Measurements from ENCODE around the gene BEST2.

The BEST2 gene

GRCh38 chr19:12749938-12750521, 1.6 kb upstream of the BEST2 start:
- Histone ChIP-seq H3K9ac (peak overlapping the region; percentile 68), H3K27ac (peak overlapping the region; percentile 70), H3K36me3 (peaks cover 38% of the 10 kb centered on the region), H3K4me1 (peaks cover 55% of the 10 kb centered on the region), H4K20me1 (peaks cover 6% of the 10 kb centered on the region; the same call in 1 of the 2 replicates), H3K9me3 (peaks cover 16% of the 10 kb centered on the region), H3K4me3 (peak overlapping the region; percentile 59), H3K4me2 (peak overlapping the region; percentile 99), H3K27me3 (no peaks in the 10 kb centered on the region)
- TF ChIP-seq Cebpa-rat (IDR thresholded peaks at IDR 0.05), result no peak

DNA sequence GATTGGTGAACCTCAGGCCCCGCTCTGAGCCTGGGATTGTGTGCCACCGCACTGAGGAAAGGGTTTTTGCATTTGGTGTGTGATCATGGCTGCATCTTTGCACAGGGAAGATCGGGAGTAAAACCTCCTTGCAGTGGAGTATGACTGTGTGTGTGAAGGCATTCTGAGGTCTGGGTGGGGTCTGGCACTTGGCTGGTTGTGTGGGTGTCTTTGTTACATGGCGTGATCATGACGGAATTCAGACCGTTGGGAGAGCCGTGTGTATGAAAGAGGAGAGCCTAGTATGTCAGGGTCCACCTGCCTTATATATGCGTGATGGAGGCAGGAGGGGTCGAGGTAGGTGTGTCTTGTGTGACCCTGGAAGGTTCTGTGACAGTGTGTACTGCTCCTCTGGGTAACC, 740 bp upstream of the BEST2 start:
- Histone ChIP-seq H4K20me1 (no peaks in the 10 kb centered on the region), H3K36me3 (peaks cover 30% of the 10 kb centered on the region), H3K4me1 (peaks cover 47% of the 10 kb centered on the region), H3K27me3 (no peaks in the 10 kb centered on the region), H3K4me3 (no peak overlapping the region), H3K9ac (peak overlapping the region; percentile 68; the same call in 1 of the 2 replicates), H3K9me3 (peaks cover 16% of the 10 kb centered on the region), H3K27ac (peak overlapping the region; percentile 70; the same call in 1 of the 2 replicates), H3K4me2 (peak overlapping the region; percentile 99)
- no peak for TF ChIP-seq Cebpa-rat (IDR thresholded peaks at IDR 0.05)

DNA sequence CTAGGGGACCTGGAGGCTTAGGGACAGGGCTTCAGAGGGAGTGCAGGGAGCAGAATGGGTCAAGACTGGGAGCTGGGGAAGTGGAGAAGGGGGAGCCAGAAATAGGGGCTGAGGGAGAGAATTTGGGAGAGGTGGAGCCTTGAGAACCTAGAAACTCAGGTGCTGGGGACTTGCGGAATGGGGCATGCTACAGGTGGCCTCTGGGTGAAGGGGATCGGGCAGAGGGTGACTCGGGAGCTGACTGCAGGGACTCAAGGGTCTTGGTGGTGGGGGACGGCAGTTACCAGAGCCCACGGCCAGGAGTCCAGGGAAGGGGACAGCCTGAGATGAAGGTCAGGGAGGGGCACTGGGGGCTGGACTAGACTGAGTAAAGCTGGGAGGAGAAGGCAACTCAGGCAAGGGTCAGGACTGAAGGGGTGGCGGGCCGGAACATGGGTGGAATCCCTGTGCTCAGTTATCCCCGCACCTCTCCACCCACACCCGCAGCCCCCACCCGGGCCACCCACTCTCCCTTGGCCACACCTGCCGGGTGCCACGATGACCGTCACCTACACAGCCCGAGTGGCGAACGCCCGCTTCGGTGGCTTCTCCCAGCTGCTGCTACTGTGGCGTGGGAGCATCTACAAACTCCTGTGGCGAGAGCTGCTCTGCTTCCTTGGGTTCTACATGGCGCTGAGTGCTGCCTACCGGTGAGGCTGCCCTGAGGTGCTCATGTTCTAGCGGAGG, 628 bp downstream of the BEST2 start:
- Histone ChIP-seq H4K20me1 (no peaks in the 10 kb centered on the region), H3K27me3 (no peaks in the 10 kb centered on the region), H3K4me3 (no peak overlapping the region), H3K36me3 (peaks cover 16% of the 10 kb centered on the region), H3K4me1 (peaks cover 59% of the 10 kb centered on the region), H3K4me2 (peak overlapping the region; percentile 99), H3K27ac (no peak overlapping the region), H3K9ac (no peak overlapping the region), H3K9me3 (peaks cover 14% of the 10 kb centered on the region)
- no peak for TF ChIP-seq Cebpa-rat (IDR thresholded peaks at IDR 0.05)

- no peaks in the 10 kb centered on the region for H3K36me3 ChIP-seq
- no peaks in the 10 kb centered on the region for H3K9me3 ChIP-seq
- H4K20me1 ChIP-seq, result no peaks in the 10 kb centered on the region
- TF ChIP-seq Cebpa-rat (IDR thresholded peaks at IDR 0.05), result no peak
- no peak overlapping the region for H3K9ac ChIP-seq
- H3K4me3 ChIP-seq, result no peak overlapping the region
- H3K4me2 ChIP-seq, result no peak overlapping the region
- peaks cover 56% of the 10 kb centered on the region for H3K4me1 ChIP-seq
- no peaks in the 10 kb centered on the region for H3K27me3 ChIP-seq
- no peak overlapping the region for H3K27ac ChIP-seq
These were observed 3.0 kb downstream of the BEST2 start for GRCh38 chr19:12754465-12755196.

GRCh38 chr19:12756150-12756883, 4.7 kb downstream of the BEST2 start:
- Histone ChIP-seq H3K27ac (no peak overlapping the region), H3K4me1 (peaks cover 40% of the 10 kb centered on the region), H3K4me2 (no peak overlapping the region), H3K36me3 (no peaks in the 10 kb centered on the region), H3K9ac (no peak overlapping the region), H3K27me3 (no peaks in the 10 kb centered on the region), H3K4me3 (no peak overlapping the region), H4K20me1 (no peaks in the 10 kb centered on the region), H3K9me3 (no peaks in the 10 kb centered on the region)
- no peak for TF ChIP-seq Cebpa-rat (IDR thresholded peaks at IDR 0.05)

DNA sequence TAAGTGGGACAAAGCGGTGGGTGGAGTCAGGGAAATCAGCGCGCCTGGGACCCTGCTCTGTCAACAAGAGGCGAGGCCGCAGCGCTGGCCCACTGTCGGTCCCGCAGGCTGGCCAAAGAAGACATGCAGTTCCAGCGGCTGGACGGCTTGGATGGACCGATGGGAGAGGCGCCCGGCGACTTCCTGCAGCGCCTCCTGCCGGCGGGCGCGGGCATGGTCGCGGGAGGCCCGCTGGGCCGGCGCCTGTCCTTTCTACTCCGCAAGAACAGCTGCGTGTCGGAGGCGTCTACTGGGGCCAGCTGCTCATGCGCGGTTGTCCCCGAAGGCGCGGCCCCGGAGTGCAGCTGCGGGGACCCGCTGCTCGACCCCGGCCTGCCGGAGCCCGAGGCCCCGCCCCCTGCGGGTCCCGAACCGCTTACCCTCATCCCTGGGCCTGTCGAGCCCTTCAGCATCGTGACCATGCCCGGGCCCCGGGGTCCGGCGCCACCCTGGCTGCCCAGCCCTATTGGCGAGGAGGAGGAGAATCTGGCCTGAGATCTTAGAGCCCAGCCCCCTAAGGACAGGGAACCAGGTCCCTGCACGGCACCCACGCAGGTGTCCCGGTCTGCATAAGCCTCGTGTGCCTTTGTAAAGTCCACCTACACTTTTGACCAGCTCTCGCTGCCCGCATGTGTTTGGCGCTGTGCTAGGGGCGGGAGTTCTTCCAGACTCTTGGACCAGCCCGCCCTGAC, 6.1 kb downstream of the BEST2 start:
- Histone ChIP-seq H3K4me1 (peaks cover 32% of the 10 kb centered on the region), H3K9me3 (no peaks in the 10 kb centered on the region), H4K20me1 (no peaks in the 10 kb centered on the region), H3K4me3 (peak overlapping the region; percentile 23; the same call in 1 of the 2 replicates), H3K27me3 (no peaks in the 10 kb centered on the region), H3K27ac (no peak overlapping the region), H3K4me2 (peak overlapping the region; percentile 79), H3K36me3 (peaks cover 3% of the 10 kb centered on the region; the same call in 1 of the 2 replicates), H3K9ac (no peak overlapping the region)
- TF ChIP-seq Cebpa-rat (IDR thresholded peaks at IDR 0.05), result no peak

DNA sequence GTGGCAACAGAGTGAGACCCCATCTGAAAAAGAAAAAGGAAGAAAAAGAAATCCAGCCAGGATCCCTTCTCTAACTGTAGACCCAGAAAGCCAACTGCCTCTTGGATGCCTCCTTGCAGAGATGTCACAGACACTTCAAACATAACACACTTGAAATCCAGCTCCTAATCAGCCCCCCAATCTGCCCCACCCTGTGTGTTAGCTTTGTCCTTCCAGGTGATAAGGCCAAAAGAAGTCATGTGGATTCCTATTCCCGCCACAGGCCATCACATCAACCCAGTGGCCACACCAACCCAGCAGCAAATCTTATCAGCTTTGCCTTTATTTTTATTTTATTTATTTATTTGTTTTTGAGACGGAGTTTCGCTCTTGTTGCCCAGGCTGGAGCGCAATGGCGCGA, 8.1 kb downstream of the BEST2 start:
- Histone ChIP-seq H3K4me1 (peaks cover 22% of the 10 kb centered on the region), H3K36me3 (peaks cover 17% of the 10 kb centered on the region), H3K27me3 (no peaks in the 10 kb centered on the region), H3K9ac (no peak overlapping the region), H3K27ac (no peak overlapping the region), H3K9me3 (no peaks in the 10 kb centered on the region), H3K4me3 (no peak overlapping the region), H4K20me1 (no peaks in the 10 kb centered on the region), H3K4me2 (no peak overlapping the region)
- TF ChIP-seq Cebpa-rat (IDR thresholded peaks at IDR 0.05), result no peak

DNA sequence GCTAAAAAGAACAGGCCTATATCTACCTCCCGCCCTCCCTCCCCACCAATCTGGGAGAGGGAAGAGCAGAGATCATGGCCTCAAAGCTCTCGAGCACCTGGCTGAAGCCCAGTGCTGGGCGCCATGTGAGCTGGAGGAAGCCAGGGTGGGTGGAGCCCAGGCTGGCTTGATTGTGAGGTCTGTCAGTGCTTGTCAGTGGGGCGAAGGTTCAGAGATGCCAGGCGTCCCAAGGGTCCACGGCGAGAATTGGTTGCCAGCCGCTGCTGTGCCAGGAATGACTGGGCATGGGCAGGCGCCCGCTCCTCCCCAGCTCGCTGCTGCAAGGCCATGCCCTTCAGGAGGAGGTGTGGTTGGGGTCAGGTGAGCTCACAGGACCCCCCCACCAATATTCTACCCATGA, 11.5 kb downstream of the BEST2 start:
- Histone ChIP-seq H3K4me3 (no peak overlapping the region), H3K9me3 (no peaks in the 10 kb centered on the region), H3K27ac (no peak overlapping the region), H4K20me1 (no peaks in the 10 kb centered on the region), H3K4me2 (no peak overlapping the region), H3K27me3 (no peaks in the 10 kb centered on the region), H3K9ac (no peak overlapping the region), H3K4me1 (peaks cover 10% of the 10 kb centered on the region), H3K36me3 (peaks cover 30% of the 10 kb centered on the region)
- no peak for TF ChIP-seq Cebpa-rat (IDR thresholded peaks at IDR 0.05)

DNA sequence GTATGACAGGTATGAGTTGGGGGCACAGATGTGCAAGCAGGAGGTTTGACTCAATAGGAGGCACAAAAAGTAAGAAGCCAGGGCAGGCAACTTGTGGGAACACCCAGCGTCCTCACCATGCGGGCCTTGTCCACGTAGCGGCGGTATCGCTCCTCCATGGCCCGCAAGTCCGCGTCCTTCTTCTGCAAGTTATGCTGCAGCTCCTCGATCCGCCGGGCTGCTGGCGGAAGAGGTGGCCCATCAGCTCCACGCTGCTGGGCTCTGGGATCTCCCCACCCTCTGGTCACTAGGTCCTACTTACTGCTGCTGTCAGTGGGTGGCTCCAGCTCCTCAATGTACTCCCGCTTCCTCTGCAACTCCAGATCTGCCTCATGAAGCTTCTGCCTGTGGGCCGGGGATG, 13.1 kb downstream of the BEST2 start:
- H3K4me1 ChIP-seq, result peaks cover 16% of the 10 kb centered on the region
- no peak overlapping the region for H3K4me2 ChIP-seq
- H3K4me3 ChIP-seq, result no peak overlapping the region
- no peak overlapping the region for H3K9ac ChIP-seq
- H3K27me3 ChIP-seq, result no peaks in the 10 kb centered on the region
- TF ChIP-seq Cebpa-rat (IDR thresholded peaks at IDR 0.05), result no peak
- no peaks in the 10 kb centered on the region for H4K20me1 ChIP-seq
- no peak overlapping the region for H3K27ac ChIP-seq
- H3K36me3 ChIP-seq, result peaks cover 30% of the 10 kb centered on the region
- H3K9me3 ChIP-seq, result no peaks in the 10 kb centered on the region

All from BLaER1 (cell line).